ENCODE data around the gene USP12.
"Not testable (repeated sequence)": the region's sequence is repeated elsewhere in the genome, so short reads cannot be mapped to it uniquely, and the experiment has no call there.

USP12 gene

DNA sequence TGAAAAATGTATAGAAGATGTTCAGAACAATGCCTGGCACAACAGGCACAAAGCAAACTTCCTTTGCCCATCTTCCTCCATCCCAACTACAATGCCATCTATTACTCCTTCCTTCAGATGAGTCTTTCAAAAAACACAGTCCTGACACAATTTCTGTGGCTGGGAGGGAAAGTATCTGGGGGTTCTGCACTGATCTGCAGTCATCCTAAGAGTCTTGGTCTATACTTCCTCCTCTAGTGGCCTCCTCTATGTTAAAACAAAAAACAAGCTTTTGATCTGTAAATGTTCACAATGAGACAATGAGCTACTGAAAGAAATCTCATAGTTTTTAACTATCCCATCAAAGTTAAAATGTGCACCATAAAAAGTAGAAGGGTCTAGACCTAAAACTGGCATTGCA, 44.8 kb downstream of the USP12 start:
- no peaks in the 10 kb centered on the region for H3K27me3 ChIP-seq (ENCODE audit: insufficient read depth, poor library complexity, severe bottlenecking)
- TF ChIP-seq GABPA (IDR thresholded peaks at IDR 0.05; ENCODE audit: low read depth), result no peak
- TF ChIP-seq POLR2AphosphoS5 (IDR thresholded peaks at IDR 0.05; ENCODE audit: low read depth), result no peak
- no peak overlapping the region for H3K27ac ChIP-seq (replicated peaks)
- H3K4me3 ChIP-seq (replicated peaks; ENCODE audit: insufficient read depth, low read length), result no peak overlapping the region
- no peak for DNase-seq (ENCODE audit: low read depth in 1 of 2, low spot score in 1 of 2)

DNA sequence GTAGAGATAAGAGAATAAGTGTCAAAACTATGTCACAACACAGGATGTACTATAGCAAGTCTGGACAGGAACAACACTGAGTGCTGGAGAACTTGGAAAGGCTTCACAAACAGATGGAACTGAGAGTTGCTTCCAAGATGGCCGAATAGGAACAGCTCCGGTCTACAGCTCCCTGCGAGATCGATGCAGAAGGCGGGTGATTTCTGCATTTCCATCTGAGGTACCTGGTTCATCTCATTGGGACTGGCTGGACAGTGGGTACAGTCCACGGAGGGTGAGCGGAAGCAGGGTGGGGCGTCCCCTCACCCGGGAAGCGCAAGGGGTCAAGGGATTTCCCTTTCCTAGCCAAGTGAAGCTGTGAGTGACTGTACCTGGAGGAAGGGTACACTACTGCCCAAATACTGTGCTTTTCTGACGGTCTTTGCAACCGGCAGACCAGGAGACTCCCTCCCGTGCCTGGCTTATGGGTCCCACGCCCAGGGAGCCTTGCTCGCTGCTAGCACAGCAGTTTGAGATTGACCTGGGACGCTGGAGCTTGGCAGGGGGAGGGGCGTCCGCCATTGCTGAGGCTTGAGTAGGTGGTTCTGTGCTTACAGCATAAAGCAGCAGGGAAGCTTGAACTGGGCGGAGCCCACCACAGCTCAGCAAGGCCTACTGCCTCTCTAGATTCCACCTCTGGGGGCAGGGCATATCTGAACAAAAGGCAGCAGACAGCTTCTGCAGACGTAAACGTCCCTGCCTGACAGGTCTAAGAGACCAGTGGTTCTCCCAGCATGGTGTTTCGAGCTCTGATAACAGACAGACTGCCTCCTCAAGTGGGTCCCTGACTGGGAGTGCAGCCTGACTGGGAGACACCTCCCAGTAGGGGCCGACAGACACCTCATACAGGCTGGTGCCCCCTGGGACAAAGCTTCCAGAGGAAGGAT, 46.0 kb downstream of the USP12 start:
- no peak overlapping the region for H3K27ac ChIP-seq (replicated peaks)
- no peak for DNase-seq (ENCODE audit: low read depth in 1 of 2, low spot score in 1 of 2)
- TF ChIP-seq, protein P1, sequence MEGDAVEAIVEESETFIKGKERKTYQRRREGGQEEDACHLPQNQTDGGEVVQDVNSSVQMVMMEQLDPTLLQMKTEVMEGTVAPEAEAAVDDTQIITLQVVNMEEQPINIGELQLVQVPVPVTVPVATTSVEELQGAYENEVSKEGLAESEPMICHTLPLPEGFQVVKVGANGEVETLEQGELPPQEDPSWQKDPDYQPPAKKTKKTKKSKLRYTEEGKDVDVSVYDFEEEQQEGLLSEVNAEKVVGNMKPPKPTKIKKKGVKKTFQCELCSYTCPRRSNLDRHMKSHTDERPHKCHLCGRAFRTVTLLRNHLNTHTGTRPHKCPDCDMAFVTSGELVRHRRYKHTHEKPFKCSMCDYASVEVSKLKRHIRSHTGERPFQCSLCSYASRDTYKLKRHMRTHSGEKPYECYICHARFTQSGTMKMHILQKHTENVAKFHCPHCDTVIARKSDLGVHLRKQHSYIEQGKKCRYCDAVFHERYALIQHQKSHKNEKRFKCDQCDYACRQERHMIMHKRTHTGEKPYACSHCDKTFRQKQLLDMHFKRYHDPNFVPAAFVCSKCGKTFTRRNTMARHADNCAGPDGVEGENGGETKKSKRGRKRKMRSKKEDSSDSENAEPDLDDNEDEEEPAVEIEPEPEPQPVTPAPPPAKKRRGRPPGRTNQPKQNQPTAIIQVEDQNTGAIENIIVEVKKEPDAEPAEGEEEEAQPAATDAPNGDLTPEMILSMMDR (IDR thresholded peaks at IDR 0.05; ENCODE audit: insufficient read depth, low read length), result no peak
- no peak for TF ChIP-seq POLR2AphosphoS5 (IDR thresholded peaks at IDR 0.05; ENCODE audit: low read depth)
- TF ChIP-seq SPI1 (IDR thresholded peaks at IDR 0.05; ENCODE audit: borderline replicate concordance, low read depth), result no peak
- TF ChIP-seq GABPA (IDR thresholded peaks at IDR 0.05; ENCODE audit: low read depth), result no peak
- TF ChIP-seq, protein P2, sequence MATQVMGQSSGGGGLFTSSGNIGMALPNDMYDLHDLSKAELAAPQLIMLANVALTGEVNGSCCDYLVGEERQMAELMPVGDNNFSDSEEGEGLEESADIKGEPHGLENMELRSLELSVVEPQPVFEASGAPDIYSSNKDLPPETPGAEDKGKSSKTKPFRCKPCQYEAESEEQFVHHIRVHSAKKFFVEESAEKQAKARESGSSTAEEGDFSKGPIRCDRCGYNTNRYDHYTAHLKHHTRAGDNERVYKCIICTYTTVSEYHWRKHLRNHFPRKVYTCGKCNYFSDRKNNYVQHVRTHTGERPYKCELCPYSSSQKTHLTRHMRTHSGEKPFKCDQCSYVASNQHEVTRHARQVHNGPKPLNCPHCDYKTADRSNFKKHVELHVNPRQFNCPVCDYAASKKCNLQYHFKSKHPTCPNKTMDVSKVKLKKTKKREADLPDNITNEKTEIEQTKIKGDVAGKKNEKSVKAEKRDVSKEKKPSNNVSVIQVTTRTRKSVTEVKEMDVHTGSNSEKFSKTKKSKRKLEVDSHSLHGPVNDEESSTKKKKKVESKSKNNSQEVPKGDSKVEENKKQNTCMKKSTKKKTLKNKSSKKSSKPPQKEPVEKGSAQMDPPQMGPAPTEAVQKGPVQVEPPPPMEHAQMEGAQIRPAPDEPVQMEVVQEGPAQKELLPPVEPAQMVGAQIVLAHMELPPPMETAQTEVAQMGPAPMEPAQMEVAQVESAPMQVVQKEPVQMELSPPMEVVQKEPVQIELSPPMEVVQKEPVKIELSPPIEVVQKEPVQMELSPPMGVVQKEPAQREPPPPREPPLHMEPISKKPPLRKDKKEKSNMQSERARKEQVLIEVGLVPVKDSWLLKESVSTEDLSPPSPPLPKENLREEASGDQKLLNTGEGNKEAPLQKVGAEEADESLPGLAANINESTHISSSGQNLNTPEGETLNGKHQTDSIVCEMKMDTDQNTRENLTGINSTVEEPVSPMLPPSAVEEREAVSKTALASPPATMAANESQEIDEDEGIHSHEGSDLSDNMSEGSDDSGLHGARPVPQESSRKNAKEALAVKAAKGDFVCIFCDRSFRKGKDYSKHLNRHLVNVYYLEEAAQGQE (IDR thresholded peaks at IDR 0.05; ENCODE audit: insufficient replicate concordance, low read depth), result no peak
- no peak overlapping the region for H3K4me3 ChIP-seq (replicated peaks; ENCODE audit: insufficient read depth, low read length)
- no peaks in the 10 kb centered on the region for H3K27me3 ChIP-seq (ENCODE audit: insufficient read depth, poor library complexity, severe bottlenecking)

DNA sequence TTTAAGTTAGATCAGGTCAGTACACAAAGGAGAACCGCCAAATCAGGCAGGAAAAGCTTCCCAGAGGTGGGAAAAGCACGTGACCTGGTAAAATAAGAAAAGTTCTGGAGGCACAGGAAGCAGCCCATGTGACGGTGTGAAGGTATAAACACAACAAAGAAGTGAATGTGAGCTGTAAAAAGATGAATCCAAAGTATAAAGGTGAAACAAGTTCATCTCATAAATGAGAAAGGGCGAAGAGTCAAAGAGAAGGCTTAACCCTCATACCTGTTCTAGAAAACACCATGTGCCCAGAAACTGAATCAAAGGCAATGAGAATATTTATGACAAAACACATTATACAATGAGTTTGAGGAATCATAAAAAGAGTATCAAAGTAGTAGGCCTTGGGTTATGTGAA, 47.0 kb downstream of the USP12 start:
- TF ChIP-seq GABPA (IDR thresholded peaks at IDR 0.05; ENCODE audit: low read depth) (no peak), POLR2AphosphoS5 (IDR thresholded peaks at IDR 0.05; ENCODE audit: low read depth) (no peak), SPI1 (IDR thresholded peaks at IDR 0.05; ENCODE audit: borderline replicate concordance, low read depth) (no peak)
- TF ChIP-seq, protein P1 (IDR thresholded peaks at IDR 0.05; ENCODE audit: insufficient read depth, low read length), result no peak
- TF ChIP-seq, protein P2 (IDR thresholded peaks at IDR 0.05; ENCODE audit: insufficient replicate concordance, low read depth), result no peak
- H3K27me3 ChIP-seq (ENCODE audit: insufficient read depth, poor library complexity, severe bottlenecking), result no peaks in the 10 kb centered on the region
- no peak for DNase-seq (ENCODE audit: low read depth in 1 of 2, low spot score in 1 of 2)
- no peak overlapping the region for H3K4me3 ChIP-seq (replicated peaks; ENCODE audit: insufficient read depth, low read length)
- no peak overlapping the region for H3K27ac ChIP-seq (replicated peaks)

DNA sequence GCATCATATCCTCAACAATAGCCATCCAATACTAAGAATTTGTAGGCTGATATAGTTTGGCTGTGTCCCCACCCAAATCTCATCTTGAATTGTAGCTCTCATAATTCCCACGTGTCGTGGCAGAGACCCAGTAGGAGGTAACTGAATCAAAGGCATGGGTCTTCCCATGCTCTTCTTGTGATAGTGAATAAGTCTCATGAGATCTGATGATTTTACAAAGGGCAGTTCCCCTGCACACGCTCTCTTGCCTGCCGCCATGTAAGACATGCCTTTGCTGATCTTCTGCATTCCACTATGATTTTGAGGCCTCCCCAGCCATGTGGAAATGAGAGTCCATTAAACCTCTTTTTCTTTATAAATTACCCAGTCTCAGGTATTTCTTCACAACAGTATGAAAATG, 48.2 kb downstream of the USP12 start:
- H3K27me3 ChIP-seq (ENCODE audit: insufficient read depth, poor library complexity, severe bottlenecking); H3K27ac ChIP-seq (replicated peaks); DNase-seq (ENCODE audit: low read depth in 1 of 2, low spot score in 1 of 2); H3K4me3 ChIP-seq (replicated peaks; ENCODE audit: insufficient read depth, low read length): not testable (repeated sequence)

All from HL-60 (cell line).